Kidney glomerular epithelial cell (primary cell): ENCODE measurements around the gene CWC22.
A peak's percentile ranks its signal among the peaks of the same experiment; 100 is the strongest.
"Not testable (repeated sequence)": the region's sequence is repeated elsewhere in the genome, so short reads cannot be mapped to it uniquely, and the experiment has no call there.

Experiments
- DNase-seq: peaks from one replicate; lab custom pipeline; 2025; lab: John Stamatoyannopoulos, UW

The CWC22 gene

DNA sequence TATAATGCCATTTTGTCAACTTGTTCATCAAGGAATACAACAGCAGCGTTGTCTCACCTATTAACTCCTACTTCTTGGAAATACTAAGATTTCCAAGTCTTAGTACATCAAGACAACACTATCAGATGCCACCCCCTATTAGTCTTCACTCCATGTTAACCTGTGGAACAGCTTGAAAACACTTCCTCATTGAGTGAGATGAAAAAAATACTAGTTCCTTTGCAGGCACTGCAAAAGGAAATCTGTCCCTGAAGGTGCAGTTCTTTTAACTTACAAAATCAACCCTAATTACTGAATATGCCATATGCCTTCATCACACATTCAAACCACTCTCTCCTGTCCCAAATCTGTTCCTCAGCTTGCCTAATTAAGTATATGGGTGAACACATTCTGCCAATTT, 4.0 kb downstream of the CWC22 start:
- no peak for DNase-seq

DNA sequence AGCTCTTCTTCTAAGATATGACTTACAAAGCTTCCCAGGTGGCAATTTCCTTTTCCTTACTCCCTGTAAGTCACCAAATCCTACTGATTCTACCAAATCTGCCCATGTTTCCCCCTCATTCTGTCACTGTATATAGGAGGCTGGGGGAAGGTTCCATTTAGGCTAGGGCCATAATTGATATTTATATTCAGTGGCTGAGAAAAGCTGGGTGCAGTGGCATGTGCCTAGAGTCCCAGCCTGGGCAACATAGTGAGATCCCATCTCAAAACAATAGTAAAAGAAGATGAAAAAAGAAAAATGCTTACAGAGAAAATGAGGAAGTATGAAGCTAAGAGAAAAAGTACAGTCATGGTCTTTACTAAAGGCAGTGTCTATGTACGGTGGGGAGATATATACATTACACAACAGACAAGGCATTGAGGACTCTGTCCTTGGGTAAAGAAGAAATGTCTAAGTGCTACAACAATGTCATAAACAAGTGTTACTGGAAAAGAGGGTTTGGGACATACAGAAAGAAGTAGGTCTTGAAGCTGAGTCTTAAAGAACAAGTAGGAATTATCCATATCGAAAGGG, 4.8 kb downstream of the CWC22 start:
- no peak for DNase-seq

DNA sequence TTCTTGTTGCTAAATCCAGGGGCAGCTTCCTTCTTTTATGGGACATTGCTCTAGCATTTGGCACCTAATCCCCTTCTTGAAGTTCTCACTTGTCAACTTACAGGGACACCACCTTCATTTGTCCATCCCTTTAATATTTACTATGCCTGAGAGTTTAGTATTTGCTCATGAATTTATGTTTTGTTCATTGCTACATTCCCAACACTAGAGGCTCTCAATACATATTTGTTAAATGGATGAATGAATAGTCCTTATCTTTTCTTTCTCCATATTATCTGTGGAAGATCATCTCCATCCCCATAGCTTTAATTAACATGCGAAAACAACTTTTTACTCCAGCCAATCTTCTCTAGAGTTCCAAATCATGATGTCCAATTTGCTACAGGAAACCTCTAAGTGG, 5.4 kb downstream of the CWC22 start:
- no peak for DNase-seq

DNA sequence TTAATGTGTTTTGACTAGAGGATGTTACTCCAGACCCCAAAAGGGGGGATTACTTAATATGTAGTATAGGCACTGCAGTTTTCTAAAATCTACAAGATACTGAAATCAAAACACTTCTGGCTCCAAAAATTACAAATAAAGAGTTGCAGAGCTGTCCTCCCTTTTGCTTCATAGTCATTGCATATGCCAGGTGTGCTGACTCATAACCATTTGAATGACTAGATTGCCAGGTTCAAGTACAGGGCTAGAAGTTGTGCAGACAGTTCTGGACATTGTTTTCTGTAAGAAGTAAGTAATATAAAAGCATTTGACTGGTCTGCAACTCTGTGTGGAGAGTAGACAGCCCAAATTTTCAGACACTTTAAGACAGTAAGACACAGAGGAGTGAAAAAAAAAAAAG, 6.7 kb downstream of the CWC22 start:
- no peak for DNase-seq

DNA sequence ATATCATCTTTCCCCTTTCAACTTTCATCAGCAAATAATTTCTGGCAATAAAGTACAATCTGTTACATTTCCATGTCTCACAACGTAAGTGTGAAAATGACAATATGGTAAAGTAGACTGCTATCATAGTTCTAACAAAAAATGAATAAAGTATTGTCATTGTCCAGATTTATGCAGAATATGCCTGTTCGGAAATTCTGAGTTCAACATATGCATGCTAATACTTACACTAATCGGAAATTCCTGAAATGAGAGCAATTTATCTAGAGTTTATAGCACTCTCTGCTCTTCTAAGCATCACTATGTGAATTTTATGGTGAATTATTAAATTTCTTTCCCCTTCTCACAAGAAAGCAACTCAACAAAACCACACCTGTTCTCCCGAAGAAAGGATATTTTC, 8.1 kb downstream of the CWC22 start:
- no peak for DNase-seq

DNA sequence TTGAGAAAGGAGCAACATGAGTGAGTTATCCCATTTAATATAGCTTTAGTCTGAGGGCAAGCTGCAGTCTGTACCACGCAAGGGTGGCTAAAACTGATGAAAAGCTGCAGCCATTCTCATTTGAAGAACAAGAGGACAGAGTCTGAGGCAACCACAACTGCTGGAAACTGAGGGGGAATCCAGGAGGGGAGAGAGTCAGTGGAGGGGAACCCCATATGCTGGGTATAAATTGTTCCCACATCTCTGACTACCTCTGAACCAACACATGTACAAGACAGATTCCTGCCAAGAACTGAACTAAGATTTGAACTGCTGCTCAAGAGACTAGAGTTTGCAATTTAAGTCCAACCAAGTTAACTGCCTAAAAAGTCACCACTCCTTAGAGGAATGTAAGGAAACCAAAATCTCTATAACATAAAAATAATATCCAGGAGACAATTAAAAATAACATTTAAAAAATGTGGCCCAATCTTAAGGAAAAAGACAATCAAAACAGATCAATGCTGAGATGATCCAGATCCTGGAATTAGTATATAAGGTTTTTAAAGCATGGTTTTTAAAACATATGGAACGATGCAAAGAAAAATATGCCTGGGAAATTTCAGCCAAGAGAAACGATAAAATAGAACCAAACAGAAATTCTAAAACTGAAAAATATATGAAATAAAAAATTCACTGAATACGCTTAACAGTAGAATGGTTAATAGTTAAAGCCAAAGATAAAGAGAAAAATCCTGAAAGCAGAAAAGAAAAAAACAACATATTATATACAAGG, 11.2 kb downstream of the CWC22 start:
- no peak for DNase-seq

DNA sequence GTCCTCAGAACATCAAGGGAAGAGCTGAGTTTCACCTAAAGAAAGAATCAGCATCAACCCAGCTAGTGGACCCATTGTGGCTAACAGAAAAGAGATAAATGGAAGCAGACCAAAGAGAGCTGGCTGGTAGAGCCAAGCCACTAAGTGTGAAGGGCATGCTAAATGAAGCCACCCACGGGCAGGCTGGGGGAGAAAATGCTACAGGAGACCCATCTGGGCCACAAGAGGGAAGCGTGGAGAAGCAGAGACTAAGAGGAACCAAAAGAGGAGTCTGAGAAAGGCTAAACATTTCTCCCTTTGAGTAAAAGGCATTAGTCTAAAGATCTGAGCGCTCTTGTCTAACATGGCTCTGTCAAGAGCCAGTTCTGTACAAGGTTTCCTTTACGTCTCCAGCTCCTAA, 15.8 kb downstream of the CWC22 start:
- DNase-seq: no peak

DNA sequence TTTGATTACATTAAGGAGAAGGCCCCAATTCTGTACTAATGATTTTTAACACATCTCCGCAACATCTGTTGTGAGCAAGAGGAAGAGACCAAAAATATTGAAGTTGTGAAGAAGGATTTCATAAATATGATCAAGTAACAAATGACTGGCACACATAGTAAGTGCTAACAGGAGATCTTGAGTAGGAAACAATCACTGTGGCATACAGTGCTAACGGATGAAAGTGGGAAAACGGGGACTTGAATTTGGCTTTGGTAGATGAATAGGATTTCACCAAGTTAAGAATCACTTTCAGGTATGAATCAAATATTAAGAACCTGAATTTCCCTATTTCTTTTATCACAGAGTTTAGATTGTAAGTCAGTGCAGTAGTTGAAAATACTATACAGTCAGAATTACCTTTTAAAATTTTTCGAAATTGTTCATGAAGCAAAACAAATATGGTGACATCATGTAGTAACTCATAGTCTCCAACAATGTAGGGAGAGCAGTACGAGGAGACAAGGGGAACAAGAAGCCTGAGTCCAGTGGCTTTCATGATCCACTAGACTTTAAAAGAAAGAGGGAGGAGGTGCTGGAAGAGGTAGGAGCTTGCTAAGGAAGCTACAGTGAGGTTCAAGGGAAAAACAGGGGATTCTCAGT, 16.3 kb downstream of the CWC22 start:
- no peak for DNase-seq

DNA sequence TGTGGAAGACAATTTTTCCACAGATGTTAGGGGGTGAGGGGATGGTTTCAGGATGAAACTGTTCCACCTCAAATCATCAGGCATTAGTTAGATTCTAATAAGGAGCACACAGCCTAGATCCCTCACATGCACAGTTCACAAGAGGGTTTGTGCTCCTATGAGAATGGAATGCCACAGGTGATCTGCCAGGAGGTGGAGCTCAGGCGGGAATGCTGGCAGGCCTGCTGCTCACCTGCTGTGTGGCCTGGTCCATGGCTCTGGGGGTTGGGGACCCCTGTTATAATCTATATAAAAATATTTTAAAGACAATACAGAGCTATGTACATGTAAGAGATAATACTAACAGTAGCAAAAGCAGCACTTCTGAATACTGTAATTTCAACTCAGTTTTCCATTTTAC, 19.2 kb downstream of the CWC22 start:
- no peak for DNase-seq

DNA sequence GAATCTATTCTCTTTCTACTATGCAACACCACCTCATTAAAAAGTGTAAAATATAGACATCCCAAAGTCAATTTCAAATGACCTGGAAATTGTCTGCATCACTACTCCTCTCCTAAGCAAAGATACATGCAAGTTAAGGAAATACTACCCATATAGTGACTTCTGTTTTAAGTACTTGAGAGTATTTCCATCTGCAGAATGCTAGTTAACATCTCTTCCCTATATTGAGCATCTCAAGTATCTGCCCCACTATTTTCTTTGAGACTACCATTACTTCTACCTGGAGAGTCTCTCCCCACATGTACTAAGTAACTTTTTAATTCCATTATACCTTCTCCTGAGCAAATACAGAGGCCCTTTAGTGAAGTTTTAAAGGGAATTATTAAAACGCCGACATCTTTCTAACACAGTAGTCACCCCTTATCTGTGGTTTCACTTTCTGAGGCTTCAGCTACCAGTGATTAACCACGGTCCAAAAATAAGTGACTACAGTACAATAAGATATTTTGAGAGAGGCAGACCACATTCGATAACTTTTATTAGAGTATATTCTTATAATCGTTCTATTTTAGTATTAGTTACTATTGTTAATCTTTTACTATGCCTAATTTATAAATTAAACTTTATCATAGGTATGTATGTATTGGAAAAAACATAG, 21.8 kb downstream of the CWC22 start:
- DNase-seq: no peak

DNA sequence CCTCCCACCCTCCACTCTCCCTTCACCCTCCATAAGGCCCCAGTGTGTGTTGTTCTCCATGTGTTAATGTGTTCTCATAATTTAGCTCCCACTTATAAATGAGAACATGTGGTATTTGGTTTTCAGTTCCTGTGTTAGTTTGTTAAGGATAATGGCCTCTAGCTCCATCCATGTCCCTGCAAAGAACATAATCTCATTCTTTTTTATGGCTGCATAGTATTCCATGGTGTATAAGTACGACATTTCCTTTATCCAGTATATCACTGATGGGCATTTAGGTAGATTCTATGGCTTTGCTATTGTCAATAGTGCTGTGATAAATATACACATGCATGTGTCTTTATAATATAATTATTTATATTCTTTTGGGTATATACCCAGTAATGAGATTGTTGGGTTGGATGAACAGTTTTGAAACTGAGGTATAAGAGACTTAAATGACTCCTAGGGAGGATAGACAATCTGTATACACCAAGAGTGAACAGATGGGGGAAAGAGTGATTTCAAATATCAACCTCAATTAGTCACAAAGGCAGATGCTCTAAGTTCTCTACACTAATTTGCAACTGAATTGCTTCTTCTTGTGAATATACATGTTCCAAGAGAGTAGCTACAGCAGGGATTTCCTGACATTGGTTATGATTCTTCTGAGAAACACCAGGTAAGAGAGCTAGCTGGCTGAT, 23.7 kb downstream of the CWC22 start:
- DNase-seq: no peak

DNA sequence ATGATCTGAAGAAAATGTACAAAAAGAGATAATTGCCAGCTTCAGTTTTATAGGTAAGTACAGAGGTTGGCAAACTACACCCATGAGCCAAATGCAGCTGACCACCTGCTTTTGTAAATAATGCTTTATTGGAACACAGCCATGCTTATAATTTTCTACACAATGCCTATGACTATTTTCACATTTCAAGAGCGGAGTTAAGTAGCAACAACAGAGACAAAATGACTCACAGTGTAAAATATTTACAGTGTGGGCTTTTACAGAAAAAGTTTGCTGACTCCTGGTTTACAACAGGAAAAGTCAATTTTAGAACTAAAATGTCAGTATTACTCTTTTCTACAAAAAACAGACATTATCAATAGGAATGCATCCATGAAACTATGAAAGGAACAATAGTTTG, 26.0 kb downstream of the CWC22 start:
- peak; percentile 28 for DNase-seq

DNA sequence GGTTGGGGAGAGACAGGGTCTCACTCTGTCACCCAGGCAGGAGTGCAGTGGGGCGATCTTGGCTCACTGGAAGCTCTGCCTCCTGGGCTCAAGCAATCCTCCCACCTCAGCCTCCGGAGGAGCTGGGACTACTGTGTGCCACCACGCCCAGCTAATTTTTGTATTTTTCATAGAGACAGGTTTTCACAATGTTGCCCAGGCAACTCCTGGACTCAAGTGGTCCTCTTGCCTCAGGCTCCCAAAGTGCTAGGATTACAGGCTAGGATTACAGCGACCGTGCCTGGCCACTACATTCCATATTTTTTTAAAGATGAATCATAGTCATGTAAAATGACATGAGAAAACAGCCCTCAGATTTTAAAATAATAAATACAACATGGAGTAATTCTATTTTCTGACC, 32.3 kb downstream of the CWC22 start:
- no peak for DNase-seq

DNA sequence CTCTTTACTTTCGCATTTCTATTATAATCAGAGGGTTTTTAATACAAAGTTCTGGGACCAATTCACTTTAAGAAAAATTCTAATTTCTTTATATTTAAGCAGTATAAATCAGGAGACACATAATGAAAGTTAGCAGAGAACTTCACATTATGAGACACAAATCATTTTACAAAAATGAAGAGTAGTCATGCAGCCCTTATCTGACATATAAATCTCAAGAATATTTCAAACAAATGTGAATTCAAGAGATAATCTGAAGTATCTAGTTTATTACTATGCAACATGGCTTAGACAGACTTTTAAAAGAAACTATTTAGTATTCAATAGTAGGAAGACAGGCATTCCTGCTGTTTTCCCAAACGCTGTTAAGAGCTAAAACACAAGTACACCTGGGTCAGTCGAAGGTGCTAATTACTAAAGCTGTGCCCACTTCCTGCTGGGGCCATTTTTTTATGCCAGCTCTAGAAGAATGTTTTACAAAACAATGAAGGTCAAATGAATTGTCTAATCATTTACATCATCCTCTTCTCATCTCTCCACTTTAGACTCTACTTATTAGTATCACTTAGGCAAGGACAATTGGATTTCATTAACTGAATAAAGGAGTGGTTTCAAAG, 40.2 kb downstream of the CWC22 start:
- no peak for DNase-seq

DNA sequence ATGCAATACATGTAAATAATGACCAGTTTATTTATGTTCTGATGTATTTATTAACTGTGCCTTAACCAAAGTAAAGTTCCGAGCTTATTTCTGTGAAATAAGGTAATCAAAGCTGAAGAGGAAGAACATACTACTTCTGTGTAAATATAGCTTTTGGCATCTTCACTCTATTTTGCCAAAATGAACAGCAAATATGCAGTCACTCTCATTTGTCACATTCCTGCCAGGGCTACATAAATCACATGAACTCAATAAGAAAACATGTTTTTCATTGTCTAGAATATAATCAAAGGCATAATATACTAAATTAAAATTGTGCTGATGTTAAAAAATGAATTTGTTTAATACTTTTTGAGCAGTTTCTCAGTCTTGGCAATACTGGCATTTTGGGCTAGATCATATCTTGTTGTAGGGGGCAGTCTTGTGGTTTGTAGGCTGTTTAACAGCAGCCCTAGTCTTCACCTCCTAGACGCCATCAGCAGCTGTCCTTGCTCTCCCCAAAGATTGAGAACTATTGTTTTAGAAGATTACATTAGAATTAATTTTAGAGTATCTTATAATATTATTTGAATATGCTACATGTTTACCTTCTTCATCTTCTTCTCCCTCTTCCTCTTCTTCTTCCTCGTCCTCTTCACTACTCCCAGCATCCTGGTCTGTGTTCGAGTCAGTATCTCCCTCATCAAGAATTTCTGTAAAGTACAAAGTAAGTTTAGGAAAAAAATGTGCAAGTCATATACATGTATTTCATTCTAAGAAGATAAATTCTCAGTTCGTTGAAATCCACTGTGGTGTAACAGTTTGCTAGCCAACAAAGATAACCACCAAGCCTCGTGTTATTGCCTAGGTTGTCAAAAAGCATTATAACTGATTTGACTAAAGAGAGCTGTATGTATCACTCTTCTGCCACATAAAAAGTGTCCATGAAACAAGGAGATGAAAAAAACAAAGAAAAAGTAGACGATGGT, 41.5 kb downstream of the CWC22 start:
- no peak for DNase-seq

DNA sequence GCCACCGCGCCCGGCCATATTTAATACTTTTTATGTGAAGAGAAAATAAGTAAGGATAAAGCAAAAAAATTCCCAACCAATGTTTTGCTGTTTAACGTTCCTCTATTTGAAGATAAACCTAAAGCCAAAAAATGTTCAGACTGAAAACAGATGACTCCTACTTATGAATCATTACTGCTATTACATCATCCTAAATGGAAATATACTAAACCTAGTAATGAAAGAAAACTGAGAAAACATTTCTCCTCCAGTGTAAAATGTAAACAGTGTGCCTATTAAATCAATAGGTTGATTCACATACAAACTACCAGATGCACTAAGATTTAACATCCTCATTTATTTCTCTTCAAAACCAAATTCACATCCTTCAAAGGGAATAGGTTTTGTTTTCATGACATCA, 43.5 kb downstream of the CWC22 start:
- no peak for DNase-seq

DNA sequence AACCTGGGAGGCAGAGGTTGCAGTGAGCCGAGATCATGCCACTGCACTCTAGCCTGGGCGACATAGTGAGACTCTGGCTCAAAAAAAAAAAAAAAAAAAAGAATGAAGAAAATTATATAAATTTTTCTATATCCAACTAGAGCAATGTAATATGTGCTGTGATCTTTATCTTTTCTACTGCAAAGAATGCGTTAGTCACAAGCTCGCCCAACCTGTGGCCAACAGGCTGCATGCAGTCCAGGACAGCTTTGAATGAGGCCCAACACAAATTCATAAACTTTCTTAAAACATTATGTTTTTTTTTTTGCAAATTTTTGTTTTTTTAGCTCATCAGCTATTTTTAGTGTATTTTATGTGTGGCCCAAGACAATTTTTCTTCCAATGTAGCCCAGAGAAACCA, 48.8 kb downstream of the CWC22 start:
- DNase-seq: not testable (repeated sequence)

DNA sequence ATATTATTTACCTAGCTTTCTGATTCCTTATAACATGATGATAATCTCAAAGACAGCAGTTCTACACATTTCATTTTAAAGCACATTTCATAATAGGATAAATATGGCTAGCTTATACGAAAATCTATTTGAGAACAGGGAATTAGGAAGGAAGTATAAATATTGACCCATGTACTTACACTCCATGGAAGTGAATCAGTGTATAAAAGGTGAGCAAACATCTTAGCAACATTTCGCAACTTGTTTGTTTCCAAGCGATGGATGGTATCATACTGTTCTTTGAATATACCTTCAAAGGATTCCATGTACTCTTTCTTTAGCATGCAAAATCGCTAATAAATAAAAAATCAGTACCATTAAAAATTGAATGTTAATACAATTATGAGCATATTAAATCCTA, 53.1 kb downstream of the CWC22 start:
- DNase-seq: no peak

DNA sequence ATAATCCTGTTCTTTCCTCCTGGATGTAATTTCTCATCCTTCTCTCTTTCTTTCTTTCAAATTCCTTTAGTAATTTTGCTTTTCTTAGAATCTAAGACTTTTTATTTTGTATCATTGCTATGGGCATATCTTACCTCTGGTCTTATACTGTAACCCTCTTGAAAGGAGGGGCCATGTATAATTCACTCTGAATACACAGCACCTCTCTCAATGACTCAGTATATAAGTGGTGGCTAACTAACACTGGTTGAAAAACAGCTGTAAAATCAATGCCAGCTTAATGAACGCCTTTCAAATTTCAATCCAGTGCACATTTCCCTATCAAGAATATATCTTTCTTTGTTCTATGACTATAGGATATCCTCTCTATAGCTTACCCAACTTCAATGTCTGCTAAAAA, 53.7 kb downstream of the CWC22 start:
- no peak for DNase-seq

DNA sequence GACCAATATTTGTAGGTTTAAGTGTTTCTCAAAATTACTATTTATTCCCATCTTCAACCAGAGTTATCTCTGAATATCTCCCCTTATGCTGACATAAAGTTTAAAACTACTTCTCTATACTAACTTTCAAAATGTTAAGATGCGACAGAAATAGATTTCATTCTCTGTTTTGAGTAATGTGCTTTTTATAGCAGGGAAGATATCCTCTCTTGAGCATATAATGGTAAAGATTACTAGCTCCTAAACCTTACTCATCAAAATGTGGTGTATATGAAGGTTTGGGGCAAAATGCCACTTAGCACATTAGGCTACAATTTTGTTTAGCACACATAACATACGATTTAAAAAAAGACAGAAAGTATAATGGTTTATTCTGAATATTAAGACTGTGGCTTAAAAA, 54.4 kb downstream of the CWC22 start:
- DNase-seq: no peak

DNA sequence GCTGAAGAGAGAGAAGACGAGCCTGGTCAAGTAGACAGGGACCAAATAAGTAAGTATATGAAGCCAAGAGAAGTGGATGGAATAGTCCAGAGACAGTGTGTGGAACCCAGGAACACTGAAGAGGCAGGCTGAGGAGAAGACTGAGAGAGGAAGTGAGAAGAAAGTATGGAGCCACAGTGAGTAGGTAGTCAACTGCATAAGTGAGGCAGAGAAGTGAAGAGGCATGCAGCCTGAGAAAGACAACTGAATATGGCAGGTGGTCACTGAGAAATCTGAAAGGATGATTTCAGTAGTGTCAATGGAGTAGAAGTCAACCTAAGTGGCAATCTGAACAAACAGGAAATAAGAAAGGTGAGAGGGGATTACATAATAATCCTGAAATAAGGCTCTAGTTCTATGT, 55.4 kb downstream of the CWC22 start:
- no peak for DNase-seq
